ENCODE data around the gene PLLP.

The PLLP gene

DNA sequence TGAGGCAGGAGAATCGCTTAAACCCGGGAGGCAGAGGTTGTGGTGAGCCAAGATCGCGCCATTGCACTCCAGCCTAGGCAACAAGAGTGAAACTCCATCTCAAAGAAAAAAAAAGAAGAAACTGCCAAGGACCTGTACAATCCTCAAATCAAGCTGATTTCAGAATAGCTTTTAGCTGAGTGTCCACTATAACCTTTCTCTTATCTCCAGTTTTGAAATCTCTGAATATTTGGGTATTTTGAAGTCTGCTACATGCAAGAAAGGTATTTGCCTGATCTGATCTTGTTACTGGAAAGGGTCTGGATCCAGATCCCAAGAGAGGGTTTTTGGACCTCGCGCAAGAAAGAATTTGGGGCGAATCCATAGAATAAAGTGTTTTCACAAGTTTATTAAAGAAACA lies 58.5 kb downstream of the PLLP start:
- DNase-seq (ENCODE audit: low spot score), result no peak

DNA sequence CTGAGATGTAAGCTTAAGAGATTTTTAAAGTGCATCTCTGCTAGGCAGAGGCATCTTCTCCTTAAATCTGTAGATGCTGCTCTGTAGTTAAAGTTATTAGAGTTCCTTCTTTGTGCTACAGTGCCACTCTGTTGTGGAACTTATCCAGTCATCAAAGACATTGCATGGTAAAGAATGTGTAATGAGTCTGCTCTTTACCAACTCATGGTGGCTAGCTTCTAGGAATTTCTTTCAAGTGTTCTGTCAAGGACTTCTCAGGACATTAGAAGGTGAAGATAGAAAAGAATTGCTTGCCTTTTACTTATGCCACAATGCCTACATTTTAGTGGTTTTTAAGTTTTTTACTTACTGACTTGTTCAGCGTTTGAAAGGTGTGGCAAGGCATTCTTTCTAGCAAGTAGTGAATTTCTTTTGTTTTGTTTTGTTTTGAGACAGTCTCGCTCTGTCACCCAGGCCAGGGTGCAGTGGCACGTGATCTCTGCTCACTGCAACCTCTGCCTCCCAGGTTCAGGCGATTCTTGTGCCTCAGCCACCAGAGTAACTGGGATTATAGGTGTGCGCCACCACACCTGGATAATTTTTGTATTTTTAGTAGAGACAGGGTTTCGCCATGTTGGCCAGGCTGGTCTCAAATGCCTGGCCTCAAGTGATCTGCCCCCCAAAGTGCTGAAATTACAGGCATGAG lies 59.7 kb downstream of the PLLP start:
- no peak for DNase-seq (ENCODE audit: low spot score)

DNA sequence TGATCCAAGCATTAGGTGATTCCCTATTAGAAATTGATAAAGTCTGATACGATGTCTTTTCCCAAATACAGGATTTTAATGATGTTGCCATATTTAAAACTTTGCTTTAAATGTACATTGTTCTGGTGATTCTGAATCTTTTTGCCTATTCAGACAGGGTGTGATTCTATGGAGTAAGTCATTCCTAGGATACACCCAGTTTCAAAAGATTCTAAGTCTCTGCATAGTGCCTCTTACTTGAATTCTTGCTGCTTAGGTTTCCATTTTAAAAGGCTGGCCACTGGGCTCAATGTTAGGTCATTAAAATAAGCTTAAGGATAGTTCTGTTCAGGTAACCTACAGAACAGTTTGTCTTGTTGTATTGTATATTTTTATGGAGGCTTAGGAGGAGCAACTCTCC lies 61.4 kb downstream of the PLLP start:
- DNase-seq (ENCODE audit: low spot score), result no peak

- DNase-seq (ENCODE audit: low spot score), result no peak
Observed at GRCh38 chr16:57216968-57217367, 67.5 kb downstream of the PLLP start.

DNA sequence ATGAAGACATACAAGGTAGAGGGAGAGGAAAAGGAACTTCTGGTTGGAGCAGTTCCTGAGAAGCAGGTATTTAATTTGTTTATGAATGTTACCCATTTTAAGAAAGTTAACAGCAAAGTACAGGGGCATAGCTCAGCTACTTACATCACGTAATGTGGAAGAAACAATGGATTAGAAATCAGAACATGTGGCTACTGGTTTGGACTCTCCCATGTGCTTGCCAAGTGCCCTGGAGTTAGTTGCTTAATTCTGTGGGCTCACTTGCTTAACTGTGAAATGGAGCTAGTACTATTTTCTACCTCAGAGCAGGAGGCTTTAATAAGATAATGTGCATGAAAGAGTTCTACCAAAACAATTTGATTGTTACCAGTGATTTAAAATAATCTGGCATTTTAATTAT lies 71.0 kb downstream of the PLLP start:
- no peak for DNase-seq (ENCODE audit: low spot score)

- DNase-seq (ENCODE audit: low spot score), result no peak
Observed at GRCh38 chr16:57209780-57210179, 74.7 kb downstream of the PLLP start.

DNA sequence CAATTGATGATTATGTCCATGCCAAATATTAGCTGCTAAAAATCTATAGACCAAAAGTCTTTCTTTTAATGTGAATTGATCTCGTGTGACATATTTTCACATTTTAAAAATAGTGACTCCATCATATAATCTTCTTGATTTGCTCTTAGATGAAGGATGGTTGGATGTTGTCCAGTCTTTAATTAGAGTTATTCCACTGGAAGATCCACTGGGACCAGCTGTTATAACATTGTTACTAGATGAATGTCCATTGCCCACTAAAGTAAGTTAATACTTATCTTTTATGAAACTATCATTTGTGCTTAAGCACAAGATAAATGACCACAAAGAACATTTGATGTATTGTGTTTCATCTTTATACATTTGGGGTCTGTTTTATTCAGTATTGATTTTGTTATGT lies 75.5 kb downstream of the PLLP start:
- DNase-seq (ENCODE audit: low spot score), result no peak

Data from germinal center (tissue), 1 donor.